DLD1 (cell line): ENCODE measurements around the gene PDGFD.

Experiments used
- in situ Hi-C: cut with HindIII; loops from 2 replicates; pipeline ENCODE4 v1.10.0; 2017; ENCODE audit warnings: low sequenced_read_pairs

Gene PDGFD

DNA sequence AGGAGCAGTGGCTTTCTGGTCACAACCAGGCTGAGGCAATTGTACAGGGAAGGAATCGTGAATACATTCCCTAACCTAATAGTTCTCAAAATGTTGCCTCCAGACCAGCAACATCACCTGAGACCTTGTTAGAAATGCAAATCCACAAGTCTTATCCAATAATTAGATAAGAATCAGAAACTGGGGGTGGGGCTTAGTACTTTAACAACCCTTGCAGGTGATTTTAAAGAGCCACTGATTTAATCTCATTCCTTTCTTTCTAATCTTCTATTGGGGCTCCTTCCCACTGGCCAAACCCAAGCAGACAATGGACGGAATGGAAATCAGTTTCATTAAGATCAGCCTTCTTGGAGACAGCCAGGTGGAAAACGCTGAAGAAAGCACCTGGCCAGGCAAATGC is 269.9 kb downstream of the PDGFD start:
- in situ Hi-C loops = no loop called here

DNA sequence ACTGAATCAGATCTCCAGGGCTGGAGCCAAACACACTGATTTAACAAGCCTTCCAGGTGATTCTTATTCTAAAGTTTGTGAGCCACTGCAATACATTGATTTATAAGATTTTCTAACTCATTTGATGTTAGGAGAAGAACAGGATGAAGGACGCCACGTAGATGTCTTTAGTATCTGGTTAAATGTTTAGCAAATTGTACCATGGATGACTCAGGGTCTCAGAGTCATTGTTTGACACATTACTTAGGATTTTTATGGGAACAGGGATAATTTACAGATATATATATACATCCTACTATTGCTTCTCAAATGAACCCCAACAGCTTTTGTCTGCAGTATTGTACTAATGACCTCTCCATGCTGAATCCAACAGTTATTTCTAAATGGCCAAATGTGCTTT is 270.6 kb downstream of the PDGFD start:
- in situ Hi-C loops = no loop called here

DNA sequence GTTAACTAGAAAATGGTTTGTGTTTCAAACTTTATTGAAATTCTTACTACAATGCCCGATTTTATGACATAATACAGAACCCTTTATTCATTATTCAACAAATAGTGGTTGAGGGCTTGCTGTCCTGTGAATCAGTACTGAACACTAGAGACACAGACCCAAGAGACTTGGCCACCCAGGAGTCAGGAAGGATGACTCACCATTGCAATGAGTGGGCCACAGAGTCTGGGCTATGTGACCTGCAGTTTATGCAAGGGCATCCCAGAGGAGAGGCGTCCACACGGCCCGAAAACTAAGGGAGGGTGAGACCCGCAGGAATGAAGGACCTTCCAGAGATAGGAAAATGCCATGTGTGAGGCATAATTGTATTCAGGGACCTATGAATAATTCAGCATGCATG is 271.3 kb downstream of the PDGFD start:
- in situ Hi-C loops = no loop called here

DNA sequence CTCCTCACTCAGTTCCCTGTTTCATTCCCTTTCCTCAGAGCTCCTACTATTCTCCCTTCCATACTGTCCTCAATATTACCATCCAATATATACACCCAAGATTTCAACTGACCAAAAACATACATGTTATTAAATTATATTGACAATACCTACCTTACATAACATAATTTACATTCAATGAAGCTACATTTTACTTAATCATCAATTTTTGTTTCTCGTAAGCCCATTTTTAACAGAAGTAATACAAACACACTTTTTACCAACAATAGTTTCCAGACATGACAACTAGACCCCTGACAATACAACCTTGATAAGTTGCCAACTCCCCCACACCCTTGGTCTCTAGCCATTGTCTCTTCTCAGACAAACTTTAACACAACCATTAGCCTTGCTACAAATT is 273.3 kb downstream of the PDGFD start:
- in situ Hi-C loops = no loop called here

DNA sequence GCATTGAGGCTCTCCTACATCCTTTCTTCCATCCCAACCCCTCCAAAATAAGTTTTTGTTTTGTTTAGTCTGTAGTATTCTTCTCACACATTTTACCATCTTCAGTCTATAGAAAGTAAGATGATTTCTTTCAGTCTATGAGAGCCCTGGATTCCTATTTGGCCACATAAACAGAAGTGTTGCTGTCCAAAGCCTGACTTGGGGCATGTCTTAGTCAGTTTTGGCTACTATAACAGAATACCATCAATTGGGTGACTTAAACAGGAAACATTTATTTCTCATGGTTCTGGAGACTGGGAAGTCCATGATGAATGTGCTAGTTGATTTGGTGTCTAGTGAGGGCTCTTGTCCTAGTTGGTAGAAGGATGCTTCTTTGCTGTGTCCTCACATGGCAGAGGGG is 274.3 kb downstream of the PDGFD start:
- in situ Hi-C loops = no loop called here

- in situ Hi-C loops = no loop called here
Measured at GRCh38 chr11:103888541-103888951, 275.4 kb downstream of the PDGFD start.

DNA sequence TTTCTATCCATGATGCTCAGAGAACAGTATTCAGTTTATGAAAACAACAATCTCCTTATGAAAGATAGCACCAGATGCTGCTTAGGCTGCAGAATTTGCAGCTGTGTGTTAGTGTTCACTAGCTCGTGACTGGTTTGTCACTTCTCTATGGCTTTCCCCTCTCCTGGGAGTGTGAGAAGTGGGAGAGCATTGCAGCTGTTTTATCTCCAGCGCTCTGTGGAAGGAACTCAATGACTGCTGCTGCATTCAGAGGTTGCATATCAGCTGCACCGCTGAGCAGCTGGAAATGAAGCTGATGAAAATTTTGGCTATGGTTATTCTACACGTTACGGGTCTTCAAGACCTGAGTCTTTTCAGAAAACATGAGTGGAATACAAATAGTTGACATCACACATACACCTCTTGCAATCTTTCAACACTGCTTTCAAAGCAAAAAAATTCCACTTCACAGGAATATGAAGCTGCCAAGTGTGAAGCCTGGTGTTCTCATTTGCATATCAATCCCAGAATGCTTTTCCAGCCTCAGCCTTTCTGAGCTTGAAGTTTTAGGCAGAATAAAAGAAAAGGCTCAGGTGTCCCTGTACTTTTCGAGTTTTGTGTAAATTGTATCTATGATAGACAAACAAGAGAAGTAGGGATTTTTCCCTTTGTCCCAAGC is 276.8 kb downstream of the PDGFD start:
- in situ Hi-C loops = no loop called here

DNA sequence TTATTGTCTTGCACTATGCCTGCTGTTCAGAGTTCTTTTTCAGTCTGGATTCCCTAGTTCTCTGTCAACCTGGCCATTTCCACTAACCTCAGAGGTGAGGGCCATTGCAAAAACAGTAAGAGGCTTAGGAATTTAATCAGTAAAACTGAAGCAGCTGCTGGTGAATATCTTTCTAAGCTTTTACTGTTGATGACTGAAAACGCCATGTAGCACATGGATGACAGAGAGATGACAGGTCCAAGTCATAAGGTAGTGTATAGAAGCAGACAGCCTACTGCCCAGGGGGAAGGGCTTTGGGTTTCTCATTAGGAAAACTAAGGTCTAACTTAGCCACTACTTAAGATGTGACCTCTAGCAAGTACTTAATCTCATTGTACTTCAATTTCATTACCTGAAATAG is 280.1 kb downstream of the PDGFD start:
- in situ Hi-C loops = no loop called here

GRCh38 chr11:103883291-103883690 is 280.7 kb downstream of the PDGFD start:
- in situ Hi-C loops = no loop called here

DNA sequence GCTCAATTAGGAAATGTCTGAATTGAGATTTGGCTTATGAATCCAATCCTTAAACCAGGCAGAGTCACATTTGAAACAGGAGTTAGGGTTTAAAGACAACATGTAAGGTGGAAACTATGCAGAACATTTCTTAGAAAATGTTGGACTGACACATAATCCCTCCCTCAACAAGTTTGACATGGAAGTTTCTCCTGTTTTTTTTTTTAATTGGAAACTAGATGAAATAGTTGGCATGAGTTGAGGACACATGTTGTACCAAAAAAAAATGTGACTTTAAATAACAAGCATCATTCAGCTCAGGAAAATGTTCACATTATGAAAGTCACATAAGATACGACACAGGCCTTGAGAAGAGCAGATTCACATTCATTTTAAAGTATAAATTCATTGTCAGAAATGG is 282.4 kb downstream of the PDGFD start:
- in situ Hi-C loops = no loop called here

DNA sequence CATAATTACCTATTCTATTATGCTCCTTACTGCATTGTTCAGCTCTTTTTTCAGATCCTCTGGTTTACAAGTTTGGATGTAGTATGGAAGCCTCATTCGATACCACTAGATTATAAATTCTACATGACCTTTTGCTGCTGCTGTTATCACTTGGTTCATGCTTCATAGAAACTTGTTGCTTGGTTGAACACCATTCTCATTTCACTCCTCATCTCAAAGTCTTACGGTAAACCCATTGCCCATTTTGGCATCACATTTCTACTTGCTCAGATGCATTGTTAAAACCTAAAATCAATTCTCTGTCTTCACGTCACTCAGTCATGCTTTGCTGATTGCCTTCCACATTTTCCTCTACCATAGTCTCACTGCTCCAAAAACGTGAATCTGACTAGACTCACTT is 283.0 kb downstream of the PDGFD start:
- in situ Hi-C loops = no loop called here

GRCh38 chr11:103878646-103879045 is 285.3 kb downstream of the PDGFD start:
- in situ Hi-C loops = no loop called here

DNA sequence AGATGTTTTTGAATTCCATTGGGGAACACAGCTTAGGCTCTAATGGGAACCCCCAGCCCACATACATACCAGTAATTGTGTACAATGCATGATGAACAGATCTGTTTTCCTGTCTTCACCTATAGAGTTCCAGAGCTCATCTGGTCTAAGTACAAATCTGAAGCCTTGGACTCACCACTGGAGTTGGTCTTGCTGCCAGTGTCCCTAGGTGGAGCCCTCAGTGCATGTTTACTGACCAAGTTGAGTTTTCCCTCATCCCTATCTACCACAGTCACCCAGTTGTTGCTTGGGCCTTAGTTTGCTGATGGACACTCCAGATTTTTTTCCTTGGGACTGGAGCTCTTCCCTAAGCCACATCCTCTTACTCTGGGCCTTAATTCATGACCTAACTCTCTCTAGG is 286.7 kb downstream of the PDGFD start:
- in situ Hi-C loops = no loop called here

GRCh38 chr11:103875855-103876510 is 288.0 kb downstream of the PDGFD start:
- in situ Hi-C loops = no loop called here

DNA sequence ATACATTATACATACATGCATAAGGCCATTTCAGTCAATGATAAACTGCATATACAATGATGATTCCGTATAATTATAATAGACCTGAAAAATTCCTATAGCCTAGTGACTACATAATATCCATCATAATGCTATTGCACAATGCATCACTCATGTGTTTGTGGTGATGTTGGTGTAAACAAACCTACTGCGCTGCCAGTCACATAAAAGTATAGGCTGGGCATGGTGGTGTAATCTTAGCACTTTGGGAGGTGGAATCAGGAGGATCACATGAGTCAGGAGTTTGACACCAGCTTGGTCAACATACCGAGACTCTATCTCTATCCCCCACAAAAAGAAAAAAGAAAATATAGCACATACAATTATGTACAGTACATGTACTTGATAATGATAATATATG is 291.2 kb downstream of the PDGFD start:
- in situ Hi-C loops = no loop called here

GRCh38 chr11:103871923-103872551 is 291.9 kb downstream of the PDGFD start:
- in situ Hi-C loops = no loop called here

GRCh38 chr11:103870821-103871309 is 293.1 kb downstream of the PDGFD start:
- in situ Hi-C loops = no loop called here

DNA sequence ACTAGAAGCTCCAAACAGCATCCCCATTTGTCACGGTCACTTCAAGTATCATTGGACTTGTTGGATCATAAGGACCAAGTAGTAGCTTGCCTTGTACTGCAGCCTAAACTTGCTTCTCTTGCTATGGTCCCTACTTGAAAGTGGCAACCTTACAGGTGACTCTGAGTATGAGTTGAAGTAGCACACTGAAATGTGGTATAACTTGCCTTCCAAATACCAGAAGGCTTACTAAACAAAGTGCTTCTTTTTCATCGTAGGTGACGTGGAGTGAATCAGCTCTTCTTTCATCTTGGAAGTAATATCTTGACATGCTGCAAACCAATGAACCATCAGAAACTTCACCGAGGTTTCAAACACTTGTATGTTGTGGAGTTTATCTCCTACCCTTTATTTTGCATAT is 296.5 kb downstream of the PDGFD start:
- in situ Hi-C loops = no loop called here

- in situ Hi-C loops = no loop called here
Measured at GRCh38 chr11:103863497-103863896, 300.4 kb downstream of the PDGFD start.

DNA sequence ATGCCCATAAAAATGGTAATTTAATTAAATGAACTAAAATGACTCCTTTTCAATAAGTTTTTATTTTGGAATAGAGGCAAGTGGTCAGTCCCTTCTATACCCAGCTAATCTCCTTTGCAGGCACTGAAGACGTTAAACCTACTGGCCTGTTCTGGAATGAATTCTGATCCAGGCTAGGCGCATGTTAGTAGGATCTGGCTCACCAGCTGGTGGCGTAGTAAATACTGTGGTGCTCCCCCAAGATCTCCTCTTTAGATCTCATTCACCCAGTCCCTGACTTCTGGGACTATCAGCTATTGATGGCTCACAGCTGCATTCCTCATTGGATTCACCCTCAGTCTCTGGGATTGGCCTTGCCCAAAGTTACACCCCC is 301.2 kb downstream of the PDGFD start:
- in situ Hi-C loops = no loop called here

GRCh38 chr11:103862094-103862801 is 301.7 kb downstream of the PDGFD start:
- in situ Hi-C loops = no loop called here
